Measurements from ENCODE around the gene NYNRIN.
"Not testable (repeated sequence)": the region's sequence is repeated elsewhere in the genome, so short reads cannot be mapped to it uniquely, and the experiment has no call there.

Gene NYNRIN

GRCh38 chr14:24398653-24399446 lies at the start of gene NYNRIN:
TSS of gene NYNRIN (plus strand) at chr14:24399003. CDS start at chr14:24399247, 244 bp downstream.
- DNase-seq, result peak; percentile 57

- DNase-seq, result no peak
Observed at GRCh38 chr14:24349742-24350141, 49.1 kb upstream of the NYNRIN start.

DNA sequence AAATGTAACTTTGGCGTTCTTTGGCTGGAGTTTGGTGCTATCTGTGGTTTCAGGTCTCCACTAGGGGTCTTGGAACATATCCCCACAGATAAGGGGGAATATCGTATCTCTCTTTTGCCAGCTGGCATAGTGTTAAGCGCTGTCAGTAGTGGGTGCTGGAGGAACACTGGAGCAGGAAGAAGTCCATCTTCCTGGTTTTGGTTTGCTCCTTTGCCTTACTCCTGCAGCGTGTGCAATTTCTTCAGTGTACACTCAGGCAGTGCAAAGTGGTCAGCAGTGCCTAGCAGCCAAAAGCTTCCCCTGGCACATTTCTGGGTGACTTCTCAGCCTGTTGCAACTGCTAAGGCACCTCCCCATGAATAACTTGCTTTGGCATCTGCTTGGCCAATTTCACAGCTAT lies 47.3 kb upstream of the NYNRIN start:
- no peak for DNase-seq

- DNase-seq, result peak; percentile 94
Observed at GRCh38 chr14:24353559-24354481, 45.0 kb upstream of the NYNRIN start.

- DNase-seq, result not testable (repeated sequence)
Observed at GRCh38 chr14:24354482-24354825, 44.3 kb upstream of the NYNRIN start.

DNA sequence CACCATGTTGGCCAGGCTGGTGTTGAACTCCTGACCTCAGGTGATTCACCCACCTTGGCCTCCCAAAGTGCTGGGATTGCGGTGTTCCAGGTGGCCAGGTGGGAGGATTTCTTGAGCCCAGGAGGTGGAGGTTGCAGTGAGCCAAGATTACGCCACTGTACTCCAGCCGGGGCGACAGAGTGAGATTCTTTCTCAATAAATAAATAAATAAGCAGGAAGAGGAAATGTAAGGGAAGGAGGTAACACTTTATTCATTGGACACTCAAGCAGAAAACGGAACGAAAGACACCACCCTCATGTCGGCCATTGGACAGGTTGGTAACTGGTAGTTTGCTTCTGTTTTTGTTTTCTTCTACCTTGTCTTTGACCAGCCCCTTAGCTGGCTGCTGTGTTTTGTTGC lies 43.8 kb upstream of the NYNRIN start:
- DNase-seq, result no peak

DNA sequence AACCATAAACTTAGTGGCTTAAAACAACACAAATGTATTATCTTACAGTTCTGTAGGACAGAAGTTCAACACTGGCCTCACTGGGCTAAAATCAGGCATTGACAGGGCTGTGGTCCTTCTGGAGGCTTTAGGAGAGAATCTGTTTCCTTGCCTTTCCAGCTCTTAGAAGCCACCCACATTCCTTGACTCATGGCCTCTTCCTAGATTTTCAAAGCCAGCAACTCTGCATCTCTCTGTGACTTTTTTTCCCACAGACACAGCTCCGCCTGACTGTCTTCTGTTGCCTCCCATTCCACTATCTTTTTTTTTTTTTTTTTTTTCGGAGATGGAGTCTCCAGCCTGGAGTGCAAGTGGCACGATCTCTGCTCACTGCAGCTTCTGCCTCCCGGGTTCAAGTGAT lies 42.6 kb upstream of the NYNRIN start:
- no peak for DNase-seq

GRCh38 chr14:24360281-24360680 lies 38.5 kb upstream of the NYNRIN start:
- DNase-seq, result no peak

- DNase-seq, result no peak
Observed at GRCh38 chr14:24361326-24361725, 37.5 kb upstream of the NYNRIN start.

DNA sequence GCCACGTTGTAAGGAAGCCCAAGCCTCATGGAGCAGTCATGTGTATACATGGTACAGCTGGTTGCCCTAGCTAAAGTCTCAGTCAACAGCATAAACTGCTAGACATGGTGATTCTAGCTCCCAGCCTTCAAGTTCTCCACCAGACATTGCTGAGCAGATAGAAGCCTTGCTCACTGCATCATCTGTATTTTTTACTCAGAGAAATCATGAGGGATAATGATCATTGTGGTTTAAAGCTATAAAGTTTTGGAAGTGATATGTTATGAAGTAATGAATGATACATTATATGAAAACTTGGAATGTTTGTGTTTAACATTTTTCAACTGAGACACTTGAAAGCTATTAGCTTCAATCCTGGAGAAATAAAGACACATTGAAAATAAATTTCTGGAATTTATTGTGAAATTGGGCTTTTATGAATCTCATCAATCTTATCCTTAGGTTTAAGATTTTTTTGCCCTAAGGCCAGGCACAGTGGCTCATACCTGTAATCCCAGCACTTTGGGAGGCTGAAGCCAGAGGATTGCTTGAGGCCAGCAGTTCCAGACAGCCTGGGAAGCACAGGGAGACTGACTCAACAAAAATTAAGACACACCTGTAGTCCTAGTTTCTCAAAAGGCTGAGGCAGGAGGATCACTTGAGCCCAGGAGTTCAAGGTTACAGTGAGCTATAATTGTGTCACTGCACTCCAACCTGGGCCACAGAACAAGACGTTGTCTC lies 36.4 kb upstream of the NYNRIN start:
- DNase-seq, result no peak

- DNase-seq, result no peak
Observed at GRCh38 chr14:24363401-24363800, 35.4 kb upstream of the NYNRIN start.

- DNase-seq, result no peak
Observed at GRCh38 chr14:24364841-24365240, 34.0 kb upstream of the NYNRIN start.

GRCh38 chr14:24365600-24366412 lies 33.0 kb upstream of the NYNRIN start:
- peak; percentile 95 for DNase-seq

- no peak for DNase-seq
Observed at GRCh38 chr14:24366413-24366720, 32.4 kb upstream of the NYNRIN start.

GRCh38 chr14:24366721-24367513 lies 31.9 kb upstream of the NYNRIN start:
- DNase-seq, result peak; percentile 99

GRCh38 chr14:24367514-24368211 lies 31.1 kb upstream of the NYNRIN start, which contains the start of gene NFATC4:
TSS of gene NFATC4 (plus strand) at chr14:24368184. CDS start at chr14:24368341, 157 bp downstream.
- DNase-seq, result peak; percentile 95

GRCh38 chr14:24368212-24368561 lies 30.6 kb upstream of the NYNRIN start:
- DNase-seq, result peak; percentile 55

DNA sequence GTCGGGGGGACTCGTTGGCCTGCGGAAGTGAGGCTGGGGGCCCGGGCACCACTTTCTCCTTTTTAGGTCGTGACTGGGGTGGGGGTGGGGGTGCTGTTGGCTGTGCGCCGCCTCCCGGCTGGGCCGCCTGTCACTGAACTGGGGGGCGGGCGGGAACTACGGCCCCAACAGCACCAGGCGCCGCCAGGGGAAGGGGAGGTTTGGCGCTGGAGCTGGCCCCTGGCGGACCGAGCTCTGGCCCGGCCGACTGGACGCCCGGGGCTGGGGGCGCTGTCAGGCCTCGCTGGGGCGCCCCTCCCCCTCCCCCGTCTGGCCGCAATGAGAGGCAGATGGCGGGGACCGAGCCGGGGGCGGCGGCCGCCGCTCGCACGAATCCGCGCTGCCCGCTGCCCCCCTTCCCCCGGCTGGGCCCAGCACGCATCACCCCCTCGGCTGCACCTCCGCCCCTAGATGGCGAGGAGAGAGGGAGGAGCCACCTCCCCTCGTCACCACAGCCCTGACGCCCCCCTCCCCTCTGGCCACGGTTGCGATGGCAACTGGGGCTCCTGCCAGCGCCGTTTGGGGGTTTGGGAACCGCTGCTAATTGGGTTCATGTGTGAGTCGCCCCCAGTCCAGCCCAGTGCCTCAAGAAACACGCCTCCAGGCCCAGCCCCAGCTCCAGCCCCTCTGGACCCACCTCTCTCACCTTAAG lies 30.1 kb upstream of the NYNRIN start:
- DNase-seq, result peak; percentile 68

DNA sequence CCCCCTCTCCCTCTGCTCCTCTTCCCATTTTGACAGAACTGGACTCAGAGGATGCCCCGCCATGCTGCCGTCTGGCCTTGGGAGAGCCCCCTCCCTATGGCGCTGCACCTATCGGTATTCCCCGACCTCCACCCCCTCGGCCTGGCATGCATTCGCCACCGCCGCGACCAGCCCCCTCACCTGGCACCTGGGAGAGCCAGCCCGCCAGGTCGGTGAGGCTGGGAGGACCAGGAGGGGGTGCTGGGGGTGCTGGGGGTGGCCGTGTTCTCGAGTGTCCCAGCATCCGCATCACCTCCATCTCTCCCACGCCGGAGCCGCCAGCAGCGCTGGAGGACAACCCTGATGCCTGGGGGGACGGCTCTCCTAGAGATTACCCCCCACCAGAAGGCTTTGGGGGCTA lies 29.3 kb upstream of the NYNRIN start:
- no peak for DNase-seq

DNA sequence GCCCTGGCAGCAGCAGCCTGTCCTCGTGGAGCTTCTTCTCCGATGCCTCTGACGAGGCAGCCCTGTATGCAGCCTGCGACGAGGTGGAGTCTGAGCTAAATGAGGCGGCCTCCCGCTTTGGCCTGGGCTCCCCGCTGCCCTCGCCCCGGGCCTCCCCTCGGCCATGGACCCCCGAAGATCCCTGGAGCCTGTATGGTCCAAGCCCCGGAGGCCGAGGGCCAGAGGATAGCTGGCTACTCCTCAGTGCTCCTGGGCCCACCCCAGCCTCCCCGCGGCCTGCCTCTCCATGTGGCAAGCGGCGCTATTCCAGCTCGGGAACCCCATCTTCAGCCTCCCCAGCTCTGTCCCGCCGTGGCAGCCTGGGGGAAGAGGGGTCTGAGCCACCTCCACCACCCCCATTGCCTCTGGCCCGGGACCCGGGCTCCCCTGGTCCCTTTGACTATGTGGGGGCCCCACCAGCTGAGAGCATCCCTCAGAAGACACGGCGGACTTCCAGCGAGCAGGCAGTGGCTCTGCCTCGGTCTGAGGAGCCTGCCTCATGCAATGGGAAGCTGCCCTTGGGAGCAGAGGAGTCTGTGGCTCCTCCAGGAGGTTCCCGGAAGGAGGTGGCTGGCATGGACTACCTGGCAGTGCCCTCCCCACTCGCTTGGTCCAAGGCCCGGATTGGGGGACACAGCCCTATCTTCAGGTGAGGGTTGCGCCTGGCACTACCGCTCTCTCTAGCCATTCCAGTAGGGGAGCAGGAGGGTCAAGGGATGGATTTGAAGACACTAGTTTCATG lies 28.7 kb upstream of the NYNRIN start:
- DNase-seq, result no peak
